Kidney tubule cell (primary cell): ENCODE data around the gene KLHL25.
A peak's percentile ranks its signal among the peaks of the same experiment; 100 is the strongest.

Experiments
- DNase-seq: peaks from one replicate; pipeline ENCODE4 v3.0.0-alpha.2; 2018; ENCODE audit warnings: low spot score

The KLHL25 gene

GRCh38 chr15:85777250-85778106 is 17.2 kb downstream of the KLHL25 start:
- DNase-seq, result no peak

- DNase-seq, result no peak
Measured at GRCh38 chr15:85773970-85774369, 20.8 kb downstream of the KLHL25 start.

GRCh38 chr15:85773249-85773648 is 21.5 kb downstream of the KLHL25 start:
- no peak for DNase-seq

- no peak for DNase-seq
Measured at GRCh38 chr15:85772668-85773067, 22.1 kb downstream of the KLHL25 start.

GRCh38 chr15:85771781-85772445 is 22.8 kb downstream of the KLHL25 start:
- DNase-seq, result peak; percentile 44

- peak; percentile 47 for DNase-seq
Measured at GRCh38 chr15:85771271-85771670, 23.5 kb downstream of the KLHL25 start.

- peak; percentile 74 for DNase-seq
Measured at GRCh38 chr15:85770096-85771041, 24.4 kb downstream of the KLHL25 start.

- no peak for DNase-seq
Measured at GRCh38 chr15:85769182-85769900, 25.4 kb downstream of the KLHL25 start.

GRCh38 chr15:85768595-85769168 is 26.0 kb downstream of the KLHL25 start:
- DNase-seq, result no peak

GRCh38 chr15:85767785-85768529 is 26.8 kb downstream of the KLHL25 start:
- no peak for DNase-seq

GRCh38 chr15:85766001-85766831 is 28.5 kb downstream of the KLHL25 start:
- peak; percentile 73 for DNase-seq

- no peak for DNase-seq
Measured at GRCh38 chr15:85764649-85765277, 30.0 kb downstream of the KLHL25 start.

- no peak for DNase-seq
Measured at GRCh38 chr15:85763673-85764633, 30.8 kb downstream of the KLHL25 start.

- DNase-seq, result peak; percentile 61
Measured at GRCh38 chr15:85763157-85763556, 31.6 kb downstream of the KLHL25 start.

GRCh38 chr15:85762756-85763127 is 32.0 kb downstream of the KLHL25 start:
- no peak for DNase-seq

GRCh38 chr15:85762039-85762755 is 32.5 kb downstream of the KLHL25 start:
- DNase-seq, result peak; percentile 13

- DNase-seq, result no peak
Measured at GRCh38 chr15:85761635-85762034, 33.1 kb downstream of the KLHL25 start.
